Rectal smooth muscle tissue (tissue), 1 donor: ENCODE results near the gene SP140.
"Not testable (repeated sequence)": the region's sequence is repeated elsewhere in the genome, so short reads cannot be mapped to it uniquely, and the experiment has no call there.

Source experiments
- H3K27ac ChIP-seq: one replicate; pipeline ENCODE4 v1.7.0; 2013; ENCODE audit warnings: low read depth, low read length, inconsistent platforms
- H3K27me3 ChIP-seq: one replicate; pipeline ENCODE4 v1.7.0; 2013; ENCODE audit warnings: low read length; ENCODE audit not compliant: control insufficient read depth, insufficient read depth
- H3K36me3 ChIP-seq: one replicate; pipeline ENCODE4 v1.7.0; 2013; ENCODE audit warnings: low read length; ENCODE audit not compliant: control insufficient read depth, insufficient read depth
- H3K4me1 ChIP-seq: one replicate; pipeline ENCODE4 v1.7.0; 2013; ENCODE audit warnings: low read length; ENCODE audit not compliant: control insufficient read depth, insufficient read depth
- H3K4me3 ChIP-seq: one replicate; pipeline ENCODE4 v1.7.0; 2013; ENCODE audit warnings: low read length
- H3K9ac ChIP-seq: one replicate; pipeline ENCODE4 v1.7.0; 2013; ENCODE audit warnings: low read length

Gene SP140

GRCh38 chr2:230230496-230231200, 5.1 kb downstream of the SP140 start:
- Histone ChIP-seq H3K27me3 (no peaks in the 10 kb centered on the region), H3K27ac (no peak overlapping the region), H3K4me3 (no peak overlapping the region), H3K36me3 (no peaks in the 10 kb centered on the region), H3K4me1 (no peaks in the 10 kb centered on the region), H3K9ac (no peak overlapping the region)

GRCh38 chr2:230231251-230231650, 5.7 kb downstream of the SP140 start:
- no peak overlapping the region for H3K9ac ChIP-seq
- no peaks in the 10 kb centered on the region for H3K4me1 ChIP-seq
- no peaks in the 10 kb centered on the region for H3K36me3 ChIP-seq
- H3K27ac ChIP-seq: no peak overlapping the region
- H3K4me3 ChIP-seq: no peak overlapping the region
- no peaks in the 10 kb centered on the region for H3K27me3 ChIP-seq

- no peaks in the 10 kb centered on the region for H3K27me3 ChIP-seq
- no peak overlapping the region for H3K4me3 ChIP-seq
- H3K36me3 ChIP-seq: no peaks in the 10 kb centered on the region
- H3K27ac ChIP-seq: no peak overlapping the region
- H3K9ac ChIP-seq: no peak overlapping the region
- H3K4me1 ChIP-seq: no peaks in the 10 kb centered on the region
Measured at GRCh38 chr2:230234122-230234722, 8.7 kb downstream of the SP140 start.

- H3K4me3 ChIP-seq: no peak overlapping the region
- no peaks in the 10 kb centered on the region for H3K36me3 ChIP-seq
- H3K9ac ChIP-seq: no peak overlapping the region
- H3K4me1 ChIP-seq: no peaks in the 10 kb centered on the region
- H3K27ac ChIP-seq: no peak overlapping the region
- H3K27me3 ChIP-seq: no peaks in the 10 kb centered on the region
Measured at GRCh38 chr2:230234845-230235244, 9.3 kb downstream of the SP140 start.

- Histone ChIP-seq H3K27ac (no peak overlapping the region), H3K36me3 (no peaks in the 10 kb centered on the region), H3K4me1 (no peaks in the 10 kb centered on the region), H3K9ac (no peak overlapping the region), H3K4me3 (no peak overlapping the region), H3K27me3 (no peaks in the 10 kb centered on the region)
Measured at GRCh38 chr2:230244211-230244610, 18.7 kb downstream of the SP140 start.

GRCh38 chr2:230246206-230246605, 20.7 kb downstream of the SP140 start:
- H3K4me3 ChIP-seq: no peak overlapping the region
- no peaks in the 10 kb centered on the region for H3K36me3 ChIP-seq
- no peaks in the 10 kb centered on the region for H3K27me3 ChIP-seq
- H3K27ac ChIP-seq: no peak overlapping the region
- no peak overlapping the region for H3K9ac ChIP-seq
- H3K4me1 ChIP-seq: no peaks in the 10 kb centered on the region

- H3K36me3 ChIP-seq: no peaks in the 10 kb centered on the region
- H3K4me1 ChIP-seq: no peaks in the 10 kb centered on the region
- H3K9ac ChIP-seq: no peak overlapping the region
- no peak overlapping the region for H3K27ac ChIP-seq
- no peak overlapping the region for H3K4me3 ChIP-seq
- no peaks in the 10 kb centered on the region for H3K27me3 ChIP-seq
Measured at GRCh38 chr2:230250231-230250630, 24.7 kb downstream of the SP140 start.

- no peaks in the 10 kb centered on the region for H3K4me1 ChIP-seq
- H3K36me3 ChIP-seq: no peaks in the 10 kb centered on the region
- no peaks in the 10 kb centered on the region for H3K27me3 ChIP-seq
- H3K27ac ChIP-seq: no peak overlapping the region
- no peak overlapping the region for H3K9ac ChIP-seq
- H3K4me3 ChIP-seq: no peak overlapping the region
Measured at GRCh38 chr2:230254152-230254881, 28.8 kb downstream of the SP140 start.

- H3K27me3 ChIP-seq: no peaks in the 10 kb centered on the region
- no peak overlapping the region for H3K27ac ChIP-seq
- no peaks in the 10 kb centered on the region for H3K36me3 ChIP-seq
- H3K9ac ChIP-seq: no peak overlapping the region
- H3K4me1 ChIP-seq: no peaks in the 10 kb centered on the region
- H3K4me3 ChIP-seq: no peak overlapping the region
Measured at GRCh38 chr2:230256733-230257332, 31.3 kb downstream of the SP140 start.

- H3K4me1 ChIP-seq: no peaks in the 10 kb centered on the region
- H3K9ac ChIP-seq: no peak overlapping the region
- no peaks in the 10 kb centered on the region for H3K27me3 ChIP-seq
- no peaks in the 10 kb centered on the region for H3K36me3 ChIP-seq
- H3K4me3 ChIP-seq: no peak overlapping the region
- no peak overlapping the region for H3K27ac ChIP-seq
Measured at GRCh38 chr2:230258483-230258882, 32.9 kb downstream of the SP140 start.

GRCh38 chr2:230262246-230262645, 36.7 kb downstream of the SP140 start:
- Histone ChIP-seq H3K4me3 (no peak overlapping the region), H3K27ac (no peak overlapping the region), H3K27me3 (no peaks in the 10 kb centered on the region), H3K9ac (no peak overlapping the region), H3K36me3 (no peaks in the 10 kb centered on the region), H3K4me1 (no peaks in the 10 kb centered on the region)

- H3K9ac ChIP-seq, H3K4me1 ChIP-seq, H3K27ac ChIP-seq, H3K27me3 ChIP-seq, H3K4me3 ChIP-seq, H3K36me3 ChIP-seq: not testable (repeated sequence)
Measured at GRCh38 chr2:230264945-230265344, 39.4 kb downstream of the SP140 start.
